ENCODE results near the gene GFM2.
"Not testable (repeated sequence)": the region's sequence is repeated elsewhere in the genome, so short reads cannot be mapped to it uniquely, and the experiment has no call there.

The GFM2 gene

DNA sequence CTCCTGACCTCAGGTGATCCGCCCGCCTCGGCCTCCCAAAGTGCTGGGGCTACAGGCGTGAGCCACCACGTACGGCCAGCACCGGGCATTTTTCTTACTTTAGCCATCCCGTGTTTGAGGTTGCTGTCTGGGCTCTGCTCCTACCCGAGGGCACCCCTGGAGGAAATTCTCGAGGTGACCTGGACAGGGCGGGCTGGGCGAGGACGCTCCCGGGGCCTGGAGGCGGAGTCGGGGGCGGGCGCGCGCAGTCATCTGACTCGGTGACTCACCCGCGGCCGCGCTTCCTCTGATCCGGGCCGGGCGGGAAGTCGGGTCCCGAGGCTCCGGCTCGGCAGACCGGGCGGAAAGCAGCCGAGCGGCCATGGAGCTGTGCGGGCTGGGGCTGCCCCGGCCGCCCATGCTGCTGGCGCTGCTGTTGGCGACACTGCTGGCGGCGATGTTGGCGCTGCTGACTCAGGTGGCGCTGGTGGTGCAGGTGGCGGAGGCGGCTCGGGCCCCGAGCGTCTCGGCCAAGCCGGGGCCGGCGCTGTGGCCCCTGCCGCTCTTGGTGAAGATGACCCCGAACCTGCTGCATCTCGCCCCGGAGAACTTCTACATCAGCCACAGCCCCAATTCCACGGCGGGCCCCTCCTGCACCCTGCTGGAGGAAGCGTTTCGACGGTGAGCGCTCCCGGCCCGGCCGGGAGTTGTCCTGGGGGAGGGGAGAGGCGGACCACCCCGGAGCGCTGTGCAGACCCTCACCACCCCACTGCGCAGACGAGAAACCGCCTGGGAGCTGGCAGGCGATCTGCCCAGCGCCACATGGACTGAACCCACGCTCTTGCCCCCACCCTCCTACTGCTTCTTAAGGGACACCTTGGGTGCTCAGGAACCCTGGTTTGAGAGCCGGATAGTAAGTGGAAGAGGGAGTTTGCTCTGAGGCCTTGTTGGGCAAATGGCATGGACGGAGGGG, 81.7 kb downstream of the GFM2 start, which contains the start of gene HEXB:
Gene HEXB, plus strand, starts transcription at position 334 of the 952 bp plus-strand sequence. Its CDS starts 28 bp downstream, at position 362.
- Histone ChIP-seq H3K9ac (ENCODE audit: low read length) (peak within 1 kb of the TSS; percentile 93), H3K4ac (ENCODE audit: low read depth in 1 of 2, low read length in 2 of 2) (peak within 1 kb of the TSS; percentile 87 to 98), H3K36me3 (ENCODE audit: control insufficient read depth in 1 of 2, insufficient read depth in 2 of 2, low read depth in 1 of 2, low read length in 2 of 2) (peaks cover under 1 to 11% of the 10 kb centered on the region in 2 experiments)

DNA sequence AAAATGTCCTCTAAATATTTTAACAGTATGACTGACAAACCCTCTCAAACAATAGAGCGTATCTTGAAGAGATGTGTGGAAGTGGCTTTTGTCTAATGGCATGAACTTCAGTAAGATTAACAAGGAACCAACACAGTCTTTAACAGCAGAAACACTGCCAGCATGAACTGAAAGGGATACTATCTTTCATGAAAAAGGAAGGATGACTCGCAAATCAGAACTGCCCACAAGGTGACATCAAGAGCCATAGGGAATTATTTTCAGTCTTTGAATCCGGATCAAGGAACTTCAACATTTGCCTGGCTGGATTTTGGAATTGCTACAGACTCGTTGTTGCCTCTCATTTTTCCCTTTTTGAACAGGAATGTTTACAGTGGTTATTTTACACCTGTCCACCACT, 87.0 kb downstream of the GFM2 start:
- no peak overlapping the region for H3K4ac ChIP-seq (ENCODE audit: low read depth in 1 of 2, low read length in 2 of 2)
- no peak overlapping the region for H3K4me3 ChIP-seq (ENCODE audit: insufficient read depth in 1 of 2, low read depth in 1 of 2, low read length in 2 of 2)
- H3K36me3 ChIP-seq (ENCODE audit: control insufficient read depth in 1 of 2, insufficient read depth in 2 of 2, low read depth in 1 of 2, low read length in 2 of 2) = no peaks in the 10 kb centered on the region
- H3K4me1 ChIP-seq (ENCODE audit: control insufficient read depth, insufficient read depth, low read depth, low read length) = peaks cover 2% of the 10 kb centered on the region
- no peak overlapping the region for H3K23ac ChIP-seq (ENCODE audit: low read length in 2 of 2)
- H2BK15ac ChIP-seq (ENCODE audit: low read depth, poor library complexity, severe bottlenecking) = no peak overlapping the region
- peak; percentile 13 for DNase-seq
- no peak overlapping the region for H3K18ac ChIP-seq (ENCODE audit: low read depth in 1 of 2, low read length in 2 of 2)
- no peak overlapping the region for H4K91ac ChIP-seq (ENCODE audit: low read length)
- no peak overlapping the region for H3K27ac ChIP-seq (ENCODE audit: low read length, poor library complexity, severe bottlenecking)
- H2BK5ac ChIP-seq (ENCODE audit: low read depth, low read length, poor library complexity, severe bottlenecking) = no peak overlapping the region
- no peak overlapping the region for H3K9ac ChIP-seq (ENCODE audit: low read length)
- no peak overlapping the region for H2BK12ac ChIP-seq (ENCODE audit: low read length in 2 of 2)
- H3K27me3 ChIP-seq (ENCODE audit: control insufficient read depth in 1 of 2, insufficient read depth in 1 of 2, low read length in 2 of 2) = no peaks in the 10 kb centered on the region
- H3K4me2 ChIP-seq (ENCODE audit: low read length, poor library complexity, severe bottlenecking) = no peak overlapping the region
- no peak overlapping the region for H2AFZ ChIP-seq (ENCODE audit: low read depth, low read length)
- 79% methylated on average over 3 of the region's 4 CpGs for WGBS
- no peak overlapping the region for H3K14ac ChIP-seq (ENCODE audit: low read length in 2 of 2)
- H4K8ac ChIP-seq (ENCODE audit: low read length) = no peak overlapping the region
- H3K79me1 ChIP-seq (replicated peaks; ENCODE audit: low read length, poor library complexity, severe bottlenecking) = no peaks in the 10 kb centered on the region
- no peak overlapping the region for H2AK5ac ChIP-seq (ENCODE audit: low read length, severe bottlenecking)
- H3K9me3 ChIP-seq (ENCODE audit: control insufficient read depth, low read length) = no peaks in the 10 kb centered on the region
- no peak overlapping the region for H2BK120ac ChIP-seq (ENCODE audit: low read depth, low read length)

More for the DNA sequence above, 81.7 kb downstream of the GFM2 start, which contains the start of gene HEXB:
- peak; percentile 85 for DNase-seq
- peak within 1 kb of the TSS; percentile 100 for H3K18ac ChIP-seq (ENCODE audit: low read depth in 1 of 2, low read length in 2 of 2)
- peak within 1 kb of the TSS; percentile 95 to 99 for H3K4me3 ChIP-seq (ENCODE audit: insufficient read depth in 1 of 2, low read depth in 1 of 2, low read length in 2 of 2)
- no peaks in the 10 kb centered on the region for H3K9me3 ChIP-seq (ENCODE audit: control insufficient read depth, low read length)
- H3K4me2 ChIP-seq (ENCODE audit: low read length, poor library complexity, severe bottlenecking) = peak within 1 kb of the TSS; percentile 99
- peak within 1 kb of the TSS; percentile 96 to 99 for H3K23ac ChIP-seq (ENCODE audit: low read length in 2 of 2)
- peak within 1 kb of the TSS; percentile 97 for H2AFZ ChIP-seq (ENCODE audit: low read depth, low read length)
- H3K79me1 ChIP-seq (replicated peaks; ENCODE audit: low read length, poor library complexity, severe bottlenecking) = peaks cover 13% of the 10 kb centered on the region
- H3K14ac ChIP-seq (ENCODE audit: low read length in 2 of 2) = peak within 1 kb of the TSS; percentile 89 to 100
- peak within 1 kb of the TSS; percentile 98 for H4K91ac ChIP-seq (ENCODE audit: low read length)
- H2AK5ac ChIP-seq (ENCODE audit: low read length, severe bottlenecking) = peak within 1 kb of the TSS; percentile 31
- H3K4me1 ChIP-seq (ENCODE audit: control insufficient read depth, insufficient read depth, low read depth, low read length) = peaks cover 17% of the 10 kb centered on the region
- H2BK120ac ChIP-seq (ENCODE audit: low read depth, low read length) = peak within 1 kb of the TSS; percentile 61
- peak within 1 kb of the TSS; percentile 89 for H2BK5ac ChIP-seq (ENCODE audit: low read depth, low read length, poor library complexity, severe bottlenecking)
- WGBS = 14% methylated on average over 42 of the region's 78 CpGs
- H2BK12ac ChIP-seq (ENCODE audit: low read length in 2 of 2) = peak within 1 kb of the TSS; percentile 80 to 99
- no peaks in the 10 kb centered on the region for H3K27me3 ChIP-seq (ENCODE audit: control insufficient read depth in 1 of 2, insufficient read depth in 1 of 2, low read length in 2 of 2)
- H4K8ac ChIP-seq (ENCODE audit: low read length) = peak within 1 kb of the TSS; percentile 98
- peak within 1 kb of the TSS; percentile 99 for H2BK15ac ChIP-seq (ENCODE audit: low read depth, poor library complexity, severe bottlenecking)
- no peak within 1 kb of the TSS for H3K27ac ChIP-seq (ENCODE audit: low read length, poor library complexity, severe bottlenecking)

DNA sequence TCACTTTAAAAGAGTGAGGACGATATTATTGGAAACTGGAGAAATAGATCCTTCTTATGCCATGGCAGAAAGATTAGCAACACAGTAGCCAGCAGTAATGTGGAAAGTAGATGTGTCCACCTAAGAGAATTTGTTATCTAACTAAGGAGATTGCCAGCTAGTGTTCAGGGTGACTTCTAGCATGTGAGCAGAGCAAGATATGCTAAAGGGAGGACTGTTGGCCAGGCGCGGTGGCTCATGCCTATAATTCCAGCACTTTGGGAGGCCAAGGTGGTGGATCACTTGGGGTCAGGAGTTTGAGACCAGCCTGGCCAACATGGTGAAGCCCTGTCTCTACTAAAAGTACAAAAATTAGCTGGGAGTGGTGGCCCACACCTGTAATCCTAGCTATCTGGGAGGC, 87.6 kb downstream of the GFM2 start:
- DNase-seq; H4K91ac ChIP-seq (ENCODE audit: low read length); H3K14ac ChIP-seq (ENCODE audit: low read length in 2 of 2); H2BK120ac ChIP-seq (ENCODE audit: low read depth, low read length); H3K18ac ChIP-seq (ENCODE audit: low read depth in 1 of 2, low read length in 2 of 2); H3K9me3 ChIP-seq (ENCODE audit: control insufficient read depth, low read length); H3K23ac ChIP-seq (ENCODE audit: low read length in 2 of 2); H2AK5ac ChIP-seq (ENCODE audit: low read length, severe bottlenecking); H3K4ac ChIP-seq (ENCODE audit: low read depth in 1 of 2, low read length in 2 of 2); H2BK12ac ChIP-seq (ENCODE audit: low read length in 2 of 2); H2BK15ac ChIP-seq (ENCODE audit: low read depth, poor library complexity, severe bottlenecking); H3K4me1 ChIP-seq (ENCODE audit: control insufficient read depth, insufficient read depth, low read depth, low read length); H3K36me3 ChIP-seq (ENCODE audit: control insufficient read depth in 1 of 2, insufficient read depth in 2 of 2, low read depth in 1 of 2, low read length in 2 of 2); H3K27me3 ChIP-seq (ENCODE audit: control insufficient read depth in 1 of 2, insufficient read depth in 1 of 2, low read length in 2 of 2); H2AFZ ChIP-seq (ENCODE audit: low read depth, low read length); H2BK5ac ChIP-seq (ENCODE audit: low read depth, low read length, poor library complexity, severe bottlenecking); H4K8ac ChIP-seq (ENCODE audit: low read length); H3K4me2 ChIP-seq (ENCODE audit: low read length, poor library complexity, severe bottlenecking); H3K79me1 ChIP-seq (replicated peaks; ENCODE audit: low read length, poor library complexity, severe bottlenecking); H3K4me3 ChIP-seq (ENCODE audit: insufficient read depth in 1 of 2, low read depth in 1 of 2, low read length in 2 of 2); H3K27ac ChIP-seq (ENCODE audit: low read length, poor library complexity, severe bottlenecking); H3K9ac ChIP-seq (ENCODE audit: low read length): not testable (repeated sequence)
- 93% methylated on average over 3 of the region's 3 CpGs for WGBS

GRCh38 chr5:74678123-74678522, 88.8 kb downstream of the GFM2 start:
- H3K4ac ChIP-seq (ENCODE audit: low read depth in 1 of 2, low read length in 2 of 2); H3K14ac ChIP-seq (ENCODE audit: low read length in 2 of 2); H3K27me3 ChIP-seq (ENCODE audit: control insufficient read depth in 1 of 2, insufficient read depth in 1 of 2, low read length in 2 of 2); H3K36me3 ChIP-seq (ENCODE audit: control insufficient read depth in 1 of 2, insufficient read depth in 2 of 2, low read depth in 1 of 2, low read length in 2 of 2); H3K9me3 ChIP-seq (ENCODE audit: control insufficient read depth, low read length); H3K79me1 ChIP-seq (replicated peaks; ENCODE audit: low read length, poor library complexity, severe bottlenecking); H3K9ac ChIP-seq (ENCODE audit: low read length); H3K23ac ChIP-seq (ENCODE audit: low read length in 2 of 2); H4K91ac ChIP-seq (ENCODE audit: low read length); H2BK15ac ChIP-seq (ENCODE audit: low read depth, poor library complexity, severe bottlenecking); H3K4me1 ChIP-seq (ENCODE audit: control insufficient read depth, insufficient read depth, low read depth, low read length); H2BK120ac ChIP-seq (ENCODE audit: low read depth, low read length); H3K27ac ChIP-seq (ENCODE audit: low read length, poor library complexity, severe bottlenecking); H3K4me2 ChIP-seq (ENCODE audit: low read length, poor library complexity, severe bottlenecking); H3K4me3 ChIP-seq (ENCODE audit: insufficient read depth in 1 of 2, low read depth in 1 of 2, low read length in 2 of 2); H4K8ac ChIP-seq (ENCODE audit: low read length); H2AFZ ChIP-seq (ENCODE audit: low read depth, low read length); DNase-seq; H2BK12ac ChIP-seq (ENCODE audit: low read length in 2 of 2); H2BK5ac ChIP-seq (ENCODE audit: low read depth, low read length, poor library complexity, severe bottlenecking); H2AK5ac ChIP-seq (ENCODE audit: low read length, severe bottlenecking); H3K18ac ChIP-seq (ENCODE audit: low read depth in 1 of 2, low read length in 2 of 2): not testable (repeated sequence)
- WGBS = 0% methylated on average over 1 of the region's 3 CpGs

Data from mesenchymal stem cell (in vitro differentiated cells and primary cell).